Lung (tissue), 12 donors: Measurements from ENCODE around the gene CNTN6. TPM values are rescaled to one million over a fixed set of nuclear protein-coding genes. Genes with fewer than 3 reads are reported as not detected.

Experiments used
- ATAC-seq: fragments of 200-7000 bp; cut with Tn5 transposase; one replicate; pipeline ENCODE4 v1.9.1; 2020; ENCODE audit warnings: moderate number of reproducible peaks; ENCODE audit not compliant: insufficient read depth, low FRiP score
- DNase-seq, 3 donors: peaks; one replicate each; pipeline ENCODE4 v3.0.0-alpha.2; 2013 to 2017
- H3K27ac ChIP-seq, 2 donors: one replicate each; pipeline ENCODE4 v1.5.1; 2013; ENCODE audit warnings: mild to moderate bottlenecking in 2 of 2, moderate library complexity in 2 of 2, control low read depth in 1 of 2, inconsistent platforms in 1 of 2, low read depth in 1 of 2, low read length in 1 of 2
- H3K27me3 ChIP-seq, 3 donors: one replicate each; pipeline ENCODE4 v1.5.1; 2013; ENCODE audit warnings: low read length in 2 of 3; ENCODE audit not compliant: control insufficient read depth in 3 of 3, insufficient read depth in 3 of 3
- H3K36me3 ChIP-seq, 4 donors: one replicate each; pipeline ENCODE4 v1.5.1; 2013; ENCODE audit warnings: low read length in 4 of 4, mild to moderate bottlenecking in 1 of 4, moderate library complexity in 1 of 4; ENCODE audit not compliant: control insufficient read depth in 4 of 4, insufficient read depth in 4 of 4
- H3K4me1 ChIP-seq, 5 donors: one replicate each; pipeline ENCODE4 v1.5.1; 2013; ENCODE audit warnings: low read length in 5 of 5, mild to moderate bottlenecking in 2 of 5, moderate library complexity in 1 of 5; ENCODE audit not compliant: control insufficient read depth in 5 of 5, insufficient read depth in 5 of 5
- H3K4me3 ChIP-seq: one replicate; pipeline ENCODE4 v1.5.1; 2013; ENCODE audit warnings: mild to moderate bottlenecking, control low read depth, moderate library complexity
- H3K9ac ChIP-seq, 2 donors: one replicate each; pipeline ENCODE4 v1.5.1; 2013; ENCODE audit warnings: low read length in 2 of 2, control low read depth in 1 of 2; ENCODE audit not compliant: insufficient read depth in 1 of 2
- H3K9me3 ChIP-seq, 4 donors: one replicate each; pipeline ENCODE4 v1.5.1; 2013; ENCODE audit warnings: low read length in 3 of 4, mild to moderate bottlenecking in 1 of 4, moderate library complexity in 1 of 4; ENCODE audit not compliant: control insufficient read depth in 4 of 4, insufficient read depth in 3 of 4
- CTCF ChIP-seq: IDR thresholded peaks from 2 replicates; pipeline ENCODE4 v1.5.1; 2012; ENCODE audit warnings: mild to moderate bottlenecking; ENCODE audit errors: control extremely low read depth, extremely low read depth
- WGBS, 2 donors: extraction: QIAGEN DNeasy Blood & Tissue Kit; methylation state at CpG; one replicate each; pipeline ENCODE4 v1.1.7; 2013; 5-methylcytosine and 5-hydroxymethylcytosine counted together
- polyA plus RNA-seq, 2 donors: library from polyadenylated mRNA; stranded (reverse); fragments of 200-250 nt; gene quantifications; one replicate each; pipeline ENCODE4 v1.2.1, GENCODE V29; 2013
- total RNA-seq, 2 donors: library from RNA; depleted of rRNA in 1 of 2; stranded (reverse); fragments of >200 nt in 1 of 2; gene quantifications; one replicate each; pipeline ENCODE4 v1.2.1, GENCODE V29; 2014 to 2021
- donor health status: control.
- donor health status: control.
- donor health status: Bipolar disorder and iron deficiency.
- donor health status: healthy.
- donor health status: DM: yes; HTN: yes; CAD: no.

The CNTN6 gene
- total and polyA plus RNA-seq, 4 donors: 3.1 to 22.7 (median 3.5) TPM

- Histone ChIP-seq H3K4me1 (no peaks in the 10 kb centered on the region), H3K4me3 (no peak overlapping the region), H3K36me3 (no peaks in the 10 kb centered on the region), H3K9ac (no peak overlapping the region), H3K9me3 (no peaks in the 10 kb centered on the region), H3K27ac (no peak overlapping the region), H3K27me3 (no peaks in the 10 kb centered on the region)
- 0 to 43% methylated on average over 1 of the region's 1 CpG for WGBS, 2 donors
- DNase-seq: no peak
- ATAC-seq: no peak
- TF ChIP-seq CTCF: no peak
Measured at GRCh38 chr3:1139071-1139470, 46.2 kb downstream of the CNTN6 start.

- DNase-seq (no peak), ATAC-seq (no peak)
- Histone ChIP-seq H3K27me3 (no peaks in the 10 kb centered on the region), H3K27ac (no peak overlapping the region), H3K36me3 (no peaks in the 10 kb centered on the region), H3K4me1 (no peaks in the 10 kb centered on the region), H3K9me3 (no peaks in the 10 kb centered on the region), H3K4me3 (no peak overlapping the region), H3K9ac (no peak overlapping the region)
- WGBS, 2 donors: 85 to 89% methylated on average over 1 of the region's 1 CpG
- no peak for TF ChIP-seq CTCF
Measured at GRCh38 chr3:1147326-1147725, 54.5 kb downstream of the CNTN6 start.

- no peak for ATAC-seq
- H3K27ac ChIP-seq: no peak overlapping the region
- no peak for DNase-seq
- no peaks in the 10 kb centered on the region for H3K36me3 ChIP-seq
- H3K9me3 ChIP-seq: no peaks in the 10 kb centered on the region
- TF ChIP-seq CTCF: no peak
- H3K4me1 ChIP-seq: no peaks in the 10 kb centered on the region
- no peaks in the 10 kb centered on the region for H3K27me3 ChIP-seq
- no peak overlapping the region for H3K4me3 ChIP-seq
- WGBS, 2 donors: 82 to 83% methylated on average over 2 of the region's 2 CpGs
- H3K9ac ChIP-seq: no peak overlapping the region
Measured at GRCh38 chr3:1147819-1148218, 55.0 kb downstream of the CNTN6 start.

- Histone ChIP-seq H3K9ac (no peak overlapping the region), H3K4me1 (no peaks in the 10 kb centered on the region), H3K4me3 (no peak overlapping the region), H3K36me3 (no peaks in the 10 kb centered on the region), H3K9me3 (peaks cover 0 to 2% (median 0%) of the 10 kb centered on the region in 4 donors), H3K27me3 (no peaks in the 10 kb centered on the region), H3K27ac (no peak overlapping the region)
- DNase-seq (no peak), ATAC-seq (no peak)
- no peak for TF ChIP-seq CTCF
- 68 to 75% methylated on average over 2 of the region's 2 CpGs for WGBS, 2 donors
Measured at GRCh38 chr3:1164101-1164500, 71.3 kb downstream of the CNTN6 start.
